NT2/D1 (cell line): ENCODE results near the gene OGFR.

ENCODE experiments used
- YY1 ChIP-seq: IDR thresholded peaks from 2 replicates; pipeline ENCODE4 v1.6.1; 2011; ENCODE audit not compliant: insufficient read length, insufficient read depth
- ZNF274 ChIP-seq: IDR thresholded peaks from 2 replicates; pipeline ENCODE4 v1.6.1; 2011; ENCODE audit warnings: mild to moderate bottlenecking, low read depth, low read length

GRCh38 chr20:62836967-62837490 lies 32.4 kb downstream of the OGFR start:
- no peak for TF ChIP-seq ZNF274
- TF ChIP-seq YY1: no peak
